SK-N-MC (cell line): ENCODE data around the gene LOC101059915.
"Not testable (repeated sequence)": the region's sequence is repeated elsewhere in the genome, so short reads cannot be mapped to it uniquely, and the experiment has no call there.

Experiments used
- DNase-seq: peaks from one replicate; pipeline ENCODE4 v3.0.0-alpha.2; 2011; ENCODE audit warnings: low read depth, low spot score
- H3K27ac ChIP-seq: fragments of 200-600 bp; sonication (generic); 2 replicates; pipeline ENCODE4 v1.5.1; 2016; ENCODE audit warnings: mixed run types
- H3K36me3 ChIP-seq: fragments of 200-600 bp; sonication (generic); 2 replicates; pipeline ENCODE4 v1.6.1; 2017; ENCODE audit warnings: antibody characterized with exemption, low read length, mixed read lengths; ENCODE audit not compliant: insufficient read depth
- H3K4me3 ChIP-seq: fragments of 200-600 bp; sonication (generic); 2 replicates; pipeline ENCODE4 v1.5.1; 2016
- H3K9ac ChIP-seq: fragments of 200-600 bp; sonication (generic); 2 replicates; pipeline ENCODE4 v1.8.0; 2017; ENCODE audit warnings: mixed run types, mixed read lengths; ENCODE audit not compliant: insufficient read length
- H3K9me3 ChIP-seq: fragments of 200-600 bp; sonication (generic); 2 replicates; pipeline ENCODE4 v1.6.1; 2017; ENCODE audit warnings: low read depth, mild to moderate bottlenecking, antibody characterized with exemption, low read length, moderate library complexity, mixed read lengths
- EZH2 ChIP-seq: fragments of 200-600 bp; sonication (generic); IDR thresholded peaks from one replicate; pipeline ENCODE4 v1.6.1; 2017; ENCODE audit warnings: antibody characterized with exemption
- FOXP2 ChIP-seq: optimal IDR thresholded peaks from 2 replicates; pipeline ENCODE3; 2011; ENCODE audit warnings: mild to moderate bottlenecking, moderate library complexity; ENCODE audit not compliant: insufficient read depth; ENCODE audit errors: extremely low read length, control extremely low read depth
- POLR2AphosphoS5 ChIP-seq: IDR thresholded peaks from 2 replicates; pipeline ENCODE4 v1.6.1; 2012; ENCODE audit warnings: mild to moderate bottlenecking, low read depth, low read length, borderline replicate concordance

LOC101059915 gene

GRCh38 chrX:71636438-71637252, 30.7 kb upstream of the LOC101059915 start:
- DNase-seq = no peak
- Histone ChIP-seq H3K9me3 (no peaks in the 10 kb centered on the region), H3K9ac (no peak overlapping the region), H3K27ac (no peak overlapping the region), H3K36me3 (no peaks in the 10 kb centered on the region), H3K4me3 (no peak overlapping the region)
- no peak for TF ChIP-seq POLR2AphosphoS5
- no peak for TF ChIP-seq FOXP2
- no peak for TF ChIP-seq EZH2

- no peaks in the 10 kb centered on the region for H3K36me3 ChIP-seq
- no peak overlapping the region for H3K4me3 ChIP-seq
- H3K9ac ChIP-seq = no peak overlapping the region
- TF ChIP-seq EZH2 (no peak), POLR2AphosphoS5 (no peak), FOXP2 (no peak)
- H3K27ac ChIP-seq = no peak overlapping the region
- no peaks in the 10 kb centered on the region for H3K9me3 ChIP-seq
- no peak for DNase-seq
Observed at GRCh38 chrX:71637253-71637618, 30.1 kb upstream of the LOC101059915 start.

- H3K36me3 ChIP-seq = no peaks in the 10 kb centered on the region
- no peak overlapping the region for H3K27ac ChIP-seq
- no peak overlapping the region for H3K9ac ChIP-seq
- no peak for DNase-seq
- no peak overlapping the region for H3K4me3 ChIP-seq
- TF ChIP-seq EZH2 (no peak), POLR2AphosphoS5 (no peak), FOXP2 (no peak)
- no peaks in the 10 kb centered on the region for H3K9me3 ChIP-seq
Observed at GRCh38 chrX:71637848-71638247, 29.5 kb upstream of the LOC101059915 start.

GRCh38 chrX:71638409-71638808, 28.9 kb upstream of the LOC101059915 start:
- H3K27ac ChIP-seq = no peak overlapping the region
- DNase-seq = no peak
- H3K9me3 ChIP-seq = no peaks in the 10 kb centered on the region
- H3K4me3 ChIP-seq = no peak overlapping the region
- no peak for TF ChIP-seq FOXP2
- H3K36me3 ChIP-seq = no peaks in the 10 kb centered on the region
- H3K9ac ChIP-seq = no peak overlapping the region

- no peak for DNase-seq
- Histone ChIP-seq H3K36me3 (no peaks in the 10 kb centered on the region), H3K4me3 (no peak overlapping the region), H3K9ac (no peak overlapping the region), H3K9me3 (no peaks in the 10 kb centered on the region), H3K27ac (no peak overlapping the region)
- no peak for TF ChIP-seq EZH2
Observed at GRCh38 chrX:71640002-71640401, 27.3 kb upstream of the LOC101059915 start.

GRCh38 chrX:71644406-71644805, 22.9 kb upstream of the LOC101059915 start:
- H3K27ac ChIP-seq, H3K9me3 ChIP-seq, H3K4me3 ChIP-seq, H3K36me3 ChIP-seq, DNase-seq, H3K9ac ChIP-seq: not testable (repeated sequence)

GRCh38 chrX:71650333-71650969, 16.9 kb upstream of the LOC101059915 start:
- no peak for DNase-seq
- no peak overlapping the region for H3K4me3 ChIP-seq
- no peak overlapping the region for H3K9ac ChIP-seq
- no peak for TF ChIP-seq EZH2
- H3K36me3 ChIP-seq = no peaks in the 10 kb centered on the region
- H3K9me3 ChIP-seq = no peaks in the 10 kb centered on the region
- no peak overlapping the region for H3K27ac ChIP-seq

GRCh38 chrX:71652405-71652804, 14.9 kb upstream of the LOC101059915 start:
- peak; percentile 12 for DNase-seq
- H3K27ac ChIP-seq = no peak overlapping the region
- TF ChIP-seq EZH2 (no peak), FOXP2 (no peak), POLR2AphosphoS5 (no peak)
- no peak overlapping the region for H3K4me3 ChIP-seq
- no peak overlapping the region for H3K9ac ChIP-seq
- no peaks in the 10 kb centered on the region for H3K36me3 ChIP-seq
- no peaks in the 10 kb centered on the region for H3K9me3 ChIP-seq

GRCh38 chrX:71653344-71653743, 14.0 kb upstream of the LOC101059915 start:
- DNase-seq = no peak
- no peak overlapping the region for H3K9ac ChIP-seq
- no peak for TF ChIP-seq FOXP2
- TF ChIP-seq POLR2AphosphoS5 = no peak
- no peak for TF ChIP-seq EZH2
- H3K4me3 ChIP-seq = no peak overlapping the region
- no peak overlapping the region for H3K27ac ChIP-seq
- no peaks in the 10 kb centered on the region for H3K9me3 ChIP-seq
- H3K36me3 ChIP-seq = no peaks in the 10 kb centered on the region
